Natural killer cell (primary cell): ENCODE data around the gene RPS5. TPM values are rescaled to one million over a fixed set of nuclear protein-coding genes. Genes with fewer than 3 reads are reported as not detected.
"Not testable (repeated sequence)": the region's sequence is repeated elsewhere in the genome, so short reads cannot be mapped to it uniquely, and the experiment has no call there.

Experiments
- ATAC-seq, 3 donors: fragments of 150-1000 bp in 2 of 3; fragments of 200-7000 bp in 1 of 3; cut with Tn5 transposase; 1 replicate in 1 of 3; 2 replicates in 2 of 3; pipeline ENCODE4 v1.10.0; 2021; ENCODE audit warnings: mild to moderate bottlenecking in 2 of 3, moderate library complexity in 2 of 3
- DNase-seq, 2 donors: peaks; one replicate each; pipeline versions ENCODE4 v3.0.0 to v3.0.0-alpha.2; 2013 to 2021; ENCODE audit warnings: mixed read lengths in 1 of 2
- H3K27ac ChIP-seq: one replicate; pipeline ENCODE4 v1.5.1; 2013; ENCODE audit warnings: mild to moderate bottlenecking, low read length
- H3K27me3 ChIP-seq: one replicate; pipeline ENCODE4 v1.6.1; 2013; ENCODE audit warnings: low read length; ENCODE audit not compliant: control insufficient read depth, insufficient read depth
- H3K36me3 ChIP-seq: one replicate; pipeline ENCODE4 v1.6.1; 2013; ENCODE audit warnings: low read length; ENCODE audit not compliant: control insufficient read depth, insufficient read depth
- H3K4me1 ChIP-seq: one replicate; pipeline ENCODE4 v1.6.1; 2013; ENCODE audit warnings: low read length; ENCODE audit not compliant: control insufficient read depth, insufficient read depth
- H3K4me3 ChIP-seq: one replicate; pipeline ENCODE4 v1.5.1; 2013; ENCODE audit warnings: low read length
- H3K9me3 ChIP-seq: one replicate; pipeline ENCODE4 v1.6.1; 2013; ENCODE audit warnings: low read length; ENCODE audit not compliant: control insufficient read depth, insufficient read depth
- H3K27ac Mint-ChIP-seq, 2 donors: one replicate each; pipeline ENCODE4 v1.8.0; 2022; ENCODE audit warnings: mild to moderate bottlenecking in 2 of 2, mixed read lengths in 2 of 2, moderate library complexity in 1 of 2
- H3K27me3 Mint-ChIP-seq, 2 donors: one replicate each; pipeline ENCODE4 v1.8.0; 2022; ENCODE audit warnings: low read depth in 2 of 2, mixed read lengths in 2 of 2
- H3K36me3 Mint-ChIP-seq: one replicate; pipeline ENCODE4 v1.8.0; 2022; ENCODE audit warnings: mixed read lengths
- H3K4me1 Mint-ChIP-seq, 2 donors: one replicate each; pipeline ENCODE4 v1.8.0; 2022; ENCODE audit warnings: mixed read lengths in 2 of 2
- H3K4me3 Mint-ChIP-seq: one replicate; pipeline ENCODE4 v1.8.0; 2022; ENCODE audit warnings: mild to moderate bottlenecking, moderate library complexity, mixed read lengths
- H3K9me3 Mint-ChIP-seq, 2 donors: one replicate each; pipeline ENCODE4 v1.8.0; 2022; ENCODE audit warnings: mixed read lengths in 2 of 2
- CTCF ChIP-seq: fragments of 200-600 bp; IDR thresholded peaks from one replicate; pipeline ENCODE4 v1.8.0; 2022; ENCODE audit warnings: antibody characterized with exemption
- WGBS: methylation state at CpG from one replicate; pipeline ENCODE4 v1.1.7; 2013; ENCODE audit warnings: missing lambda C conversion rate; ENCODE audit not compliant: insufficient coverage; 5-methylcytosine and 5-hydroxymethylcytosine counted together
- intact Hi-C: fragments of 100-400 bp; cut with micrococcal nuclease; formaldehyde crosslinking; loops from one replicate; pipeline ENCODE4 v1.14.2; 2022
- total RNA-seq, 4 donors: library from RNA; stranded (reverse); fragments of 120-200 nt in 1 of 4; gene quantifications; one replicate each; pipeline versions ENCODE4 v1.2.3 to v1.2.4, GENCODE V29; 2013 to 2022

The RPS5 gene
- total RNA-seq, 3 donors from 2014 or later (not counting 1 experiment from before 2014, with no cell fraction given): 406 to 580 (median 525) TPM

DNA sequence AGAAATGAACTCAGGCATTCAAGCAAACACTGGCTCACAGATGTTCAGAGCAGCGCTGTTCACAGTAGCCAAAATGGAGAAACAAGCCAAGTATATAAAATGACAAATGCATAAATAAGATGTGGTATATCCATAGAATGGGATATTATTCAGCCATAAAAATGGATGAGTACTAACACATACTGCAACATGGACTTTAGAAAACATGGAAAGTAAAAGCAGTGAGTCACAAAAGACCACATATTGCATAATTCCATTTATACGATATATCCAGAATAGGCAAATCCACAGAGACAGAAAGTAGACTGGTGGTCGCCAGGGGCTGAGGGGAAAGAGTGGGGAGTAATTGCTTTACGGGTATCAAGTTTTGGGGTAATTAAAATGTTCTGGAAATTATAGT is 12.9 kb upstream of the RPS5 start:
- Mint-ChIP-seq H3K36me3 (no peaks in the 10 kb centered on the region), H3K9me3 (no peaks in the 10 kb centered on the region), H3K4me3 (no peak overlapping the region), H3K4me1 (no peaks in the 10 kb centered on the region), H3K27ac (no peak overlapping the region), H3K27me3 (no peaks in the 10 kb centered on the region)
- DNase-seq (no peak), ATAC-seq (no peak)
- intact Hi-C loops: no loop called here
- WGBS: 92% methylated on average over 4 of the region's 4 CpGs
- H3K9me3 ChIP-seq: no peaks in the 10 kb centered on the region
- no peak for TF ChIP-seq CTCF
- peaks cover 2% of the 10 kb centered on the region for H3K4me1 ChIP-seq
- H3K27ac ChIP-seq: no peak overlapping the region
- H3K27me3 ChIP-seq: no peaks in the 10 kb centered on the region
- H3K4me3 ChIP-seq: no peak overlapping the region
- H3K36me3 ChIP-seq: no peaks in the 10 kb centered on the region

DNA sequence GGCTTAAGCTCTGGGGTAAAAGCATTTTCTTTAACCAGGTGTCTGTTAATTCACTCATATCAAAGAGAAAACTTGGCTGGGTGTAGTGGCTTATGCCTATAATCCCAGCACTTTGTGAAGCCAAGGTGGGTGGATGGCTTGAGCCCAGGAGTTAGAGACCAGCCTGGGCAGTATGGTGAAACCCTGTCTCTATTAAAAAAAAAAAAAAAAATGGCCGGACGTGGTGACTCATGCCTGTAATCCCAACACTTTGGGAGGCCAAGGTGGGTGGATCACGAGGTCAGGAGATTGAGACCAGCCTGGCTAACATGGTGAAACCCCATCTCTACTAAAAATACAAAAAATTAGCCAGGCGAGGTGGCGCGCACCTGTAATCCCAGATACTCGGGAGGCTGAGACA is 10.3 kb upstream of the RPS5 start:
- peaks cover 20% of the 10 kb centered on the region for H3K4me1 ChIP-seq
- H3K27me3 ChIP-seq, H3K27ac ChIP-seq, H3K27me3 Mint-ChIP-seq, H3K4me3 Mint-ChIP-seq, H3K36me3 Mint-ChIP-seq, DNase-seq, H3K4me3 ChIP-seq, H3K36me3 ChIP-seq, H3K9me3 Mint-ChIP-seq, ATAC-seq, intact Hi-C loops, H3K27ac Mint-ChIP-seq, H3K9me3 ChIP-seq: not testable (repeated sequence)
- peaks cover 8 to 17% of the 10 kb centered on the region in 2 donors for H3K4me1 Mint-ChIP-seq
- 98% methylated on average over 6 of the region's 7 CpGs for WGBS

DNA sequence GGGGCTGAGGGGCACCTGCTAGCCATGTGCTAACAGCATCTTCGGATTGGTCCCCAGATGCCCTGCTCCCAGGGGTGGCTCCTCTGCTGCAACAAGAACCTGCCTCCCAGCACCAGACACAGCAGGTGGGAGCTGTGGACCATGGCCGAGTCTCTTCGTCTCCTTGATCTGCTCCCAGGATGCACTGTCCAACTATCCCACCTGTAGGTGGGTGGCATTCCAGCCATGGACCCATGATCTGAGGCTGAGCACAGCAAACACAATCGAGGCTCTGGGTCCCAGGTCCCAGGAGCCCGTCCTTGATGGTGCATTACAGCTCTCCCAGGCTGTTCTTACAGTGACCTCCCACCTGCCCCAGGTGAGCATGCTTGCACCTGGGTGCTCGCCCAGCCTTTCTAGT is 7.8 kb upstream of the RPS5 start:
- Histone ChIP-seq H3K27ac (no peak overlapping the region), H3K9me3 (no peaks in the 10 kb centered on the region), H3K36me3 (no peaks in the 10 kb centered on the region), H3K4me1 (peaks cover 27% of the 10 kb centered on the region), H3K4me3 (no peak overlapping the region), H3K27me3 (no peaks in the 10 kb centered on the region)
- H3K4me1 Mint-ChIP-seq: peaks cover 13 to 22% of the 10 kb centered on the region in 2 donors
- WGBS: 95% methylated on average over 6 of the region's 6 CpGs
- H3K27ac Mint-ChIP-seq: peak overlapping the region; percentile 93 to 94
- no peaks in the 10 kb centered on the region for H3K27me3 Mint-ChIP-seq
- ATAC-seq (no peak), DNase-seq (no peak)
- H3K36me3 Mint-ChIP-seq: no peaks in the 10 kb centered on the region
- intact Hi-C loops: no loop called here
- no peak for TF ChIP-seq CTCF
- H3K4me3 Mint-ChIP-seq: peak overlapping the region; percentile 89
- no peaks in the 10 kb centered on the region for H3K9me3 Mint-ChIP-seq

- Mint-ChIP-seq H3K27ac (peak overlapping the region; percentile 93 to 94), H3K27me3 (no peaks in the 10 kb centered on the region), H3K4me3 (peak overlapping the region; percentile 89), H3K36me3 (no peaks in the 10 kb centered on the region), H3K9me3 (no peaks in the 10 kb centered on the region), H3K4me1 (peaks cover 13 to 22% of the 10 kb centered on the region in 2 donors)
- TF ChIP-seq CTCF: no peak
- DNase-seq (no peak), ATAC-seq (no peak)
- Histone ChIP-seq H3K36me3 (no peaks in the 10 kb centered on the region), H3K4me1 (peaks cover 29% of the 10 kb centered on the region), H3K9me3 (no peaks in the 10 kb centered on the region), H3K27ac (peak overlapping the region; percentile 92), H3K27me3 (no peaks in the 10 kb centered on the region), H3K4me3 (peak overlapping the region; percentile 50)
- 7% methylated on average over 24 of the region's 24 CpGs for WGBS
- intact Hi-C loops: loop anchor here (2.0 to 10.0 kb wide), 3 partner anchors 53 to 195 kb away; partner anchors contain the start of genes ZNF274, ZNF324 and ZSCAN22
Measured at GRCh38 chr19:58380037-58380661, 6.9 kb upstream of the RPS5 start.
